Brain pericyte (primary cell): ENCODE data around the gene SPECC1.
A peak's percentile ranks its signal among the peaks of the same experiment; 100 is the strongest.
"Not testable (repeated sequence)": the region's sequence is repeated elsewhere in the genome, so short reads cannot be mapped to it uniquely, and the experiment has no call there.

Experiments
- DNase-seq: peaks from one replicate; pipeline ENCODE4 v3.0.0-alpha.2; 2012; ENCODE audit warnings: low read depth, low spot score

SPECC1 gene

DNA sequence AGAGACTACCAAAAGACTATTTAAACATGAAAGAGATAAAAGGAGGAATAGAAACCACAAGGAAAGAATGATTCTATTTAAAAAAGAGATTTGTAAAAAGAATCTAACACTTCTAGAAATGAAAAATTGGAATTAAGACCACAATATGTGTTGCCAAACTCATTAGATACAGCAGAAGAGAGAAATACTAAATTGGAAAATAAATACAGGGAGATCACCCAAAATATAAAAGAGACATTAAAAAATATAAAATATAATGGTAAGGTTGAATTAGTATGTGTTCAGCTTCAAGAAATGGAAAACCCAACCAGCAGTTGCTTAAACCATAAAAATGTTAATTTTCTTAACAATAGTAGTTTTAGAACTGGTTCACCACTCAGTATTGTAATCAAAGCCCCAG, 297.8 kb downstream of the SPECC1 start:
- DNase-seq, result no peak

DNA sequence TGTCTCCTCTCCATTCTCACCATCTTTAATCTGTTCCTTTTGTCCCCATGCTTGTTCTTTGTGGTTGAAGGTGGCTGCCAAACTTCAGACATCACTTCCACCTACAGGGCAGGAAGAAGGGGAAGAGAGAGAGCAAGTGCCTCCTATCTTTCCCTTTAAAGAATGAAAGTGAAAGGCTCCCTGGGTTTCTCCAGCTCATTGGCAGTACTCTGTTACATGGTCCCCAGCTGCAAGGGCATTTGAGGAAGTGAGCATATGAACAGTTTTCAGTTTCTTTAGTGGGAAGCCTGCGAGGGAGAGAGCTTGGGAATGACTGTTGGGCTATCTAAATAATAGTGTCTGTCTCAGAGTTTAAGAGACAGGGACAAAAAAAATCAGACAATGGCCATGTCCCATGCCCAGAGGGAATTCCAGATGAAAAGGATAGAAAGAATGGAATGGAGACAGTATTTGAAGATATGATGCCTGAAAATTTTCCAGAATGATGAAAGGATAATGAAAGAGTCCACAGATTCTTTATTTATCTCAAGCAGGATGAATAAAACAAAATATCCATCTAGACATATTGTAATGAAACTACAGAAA, 298.3 kb downstream of the SPECC1 start:
- DNase-seq, result no peak

DNA sequence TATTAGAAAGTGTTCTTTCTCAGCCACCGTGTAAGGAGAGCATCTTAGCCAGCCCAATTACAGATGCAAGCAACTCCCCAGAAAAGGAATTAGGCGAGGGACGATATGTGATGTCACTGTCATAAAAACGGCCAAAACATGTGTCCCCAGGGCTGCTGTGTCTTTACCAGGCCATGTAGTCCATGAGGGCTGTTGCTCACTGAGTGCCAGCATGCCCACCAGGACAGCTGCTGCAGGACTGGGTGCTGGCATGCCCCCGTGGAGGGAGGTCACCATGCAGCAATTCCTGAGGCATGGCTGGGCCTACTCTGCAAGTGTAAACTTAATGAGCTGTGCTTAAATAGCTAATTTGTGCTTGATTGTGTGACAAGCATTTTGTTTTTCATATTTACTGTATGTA, 301.3 kb downstream of the SPECC1 start:
- no peak for DNase-seq

DNA sequence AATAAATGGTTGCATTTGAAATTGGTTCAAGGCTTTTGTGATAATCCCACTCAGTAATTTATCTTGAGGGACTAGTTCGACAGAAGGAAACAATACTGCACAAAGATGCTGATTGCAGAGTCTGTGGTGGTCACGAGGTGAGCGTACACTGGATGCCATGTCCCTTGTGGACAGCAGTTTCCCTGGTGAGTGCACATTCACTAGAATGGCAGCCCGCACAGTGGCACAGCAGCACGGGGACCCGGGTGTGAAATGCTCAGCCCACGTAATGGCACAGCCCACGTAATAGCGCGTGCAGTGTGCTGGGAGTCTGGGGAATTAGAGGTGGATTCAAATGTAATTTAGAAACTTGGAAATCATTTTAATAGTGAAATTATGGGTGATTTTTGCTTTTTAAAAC, 304.1 kb downstream of the SPECC1 start:
- DNase-seq, result no peak

DNA sequence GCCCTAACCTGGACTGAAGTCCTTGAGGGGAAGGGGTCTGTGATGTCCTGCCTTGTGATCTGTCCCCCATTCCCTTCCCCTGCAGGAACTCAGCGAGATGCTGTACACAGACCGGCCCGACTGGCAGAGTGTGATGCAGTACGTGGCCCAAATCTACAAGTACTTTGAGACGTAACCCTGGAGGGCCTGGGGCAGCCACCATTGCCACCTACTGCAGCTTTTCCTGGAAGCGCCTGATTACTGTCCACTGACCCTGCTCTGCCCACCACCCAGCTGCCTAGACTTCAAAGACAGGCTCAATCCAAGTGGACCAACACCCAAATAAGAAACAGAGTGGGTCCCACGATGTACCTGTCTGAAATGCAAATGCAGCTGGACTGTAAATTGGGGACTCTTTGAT, 304.7 kb downstream of the SPECC1 start:
- DNase-seq, result no peak

DNA sequence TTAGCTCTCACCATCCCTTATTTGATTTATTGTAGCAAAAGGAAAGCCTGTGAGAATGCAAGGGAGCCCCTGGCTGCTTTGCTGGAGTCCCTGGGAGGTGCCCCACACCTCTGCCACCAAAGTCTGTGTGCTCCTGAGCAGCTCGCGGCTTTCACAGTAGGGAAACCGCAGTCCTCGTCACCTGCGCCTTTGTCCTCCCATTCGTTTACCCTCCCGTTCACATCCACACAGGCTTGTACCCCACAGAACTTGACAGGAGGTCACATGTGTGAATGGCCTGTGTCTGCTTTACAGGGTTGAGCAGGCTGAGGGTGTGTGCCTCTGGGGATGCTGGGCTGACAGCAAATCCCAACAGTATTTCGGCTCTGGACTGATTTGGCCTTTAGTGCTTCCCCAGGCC, 305.7 kb downstream of the SPECC1 start:
- no peak for DNase-seq

DNA sequence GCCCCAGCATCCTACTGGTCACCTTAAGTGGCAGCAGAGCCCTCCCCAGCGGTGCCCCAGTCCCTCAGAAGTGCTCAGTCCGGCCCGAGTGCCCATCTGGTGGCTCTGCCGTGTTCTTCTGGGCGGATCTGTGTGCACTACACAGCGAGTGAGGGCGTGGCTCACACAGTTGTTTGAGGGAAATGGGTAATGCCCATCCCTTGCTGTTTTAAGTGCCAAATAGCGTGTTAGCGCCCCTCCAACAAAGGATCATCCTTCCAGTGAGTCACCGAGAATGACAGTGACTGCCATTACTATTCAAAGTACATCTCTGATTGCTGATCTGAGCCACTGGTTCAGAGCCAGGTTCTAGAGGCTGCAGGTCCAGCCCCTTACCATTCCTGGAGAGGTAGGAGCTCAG, 306.2 kb downstream of the SPECC1 start:
- no peak for DNase-seq

DNA sequence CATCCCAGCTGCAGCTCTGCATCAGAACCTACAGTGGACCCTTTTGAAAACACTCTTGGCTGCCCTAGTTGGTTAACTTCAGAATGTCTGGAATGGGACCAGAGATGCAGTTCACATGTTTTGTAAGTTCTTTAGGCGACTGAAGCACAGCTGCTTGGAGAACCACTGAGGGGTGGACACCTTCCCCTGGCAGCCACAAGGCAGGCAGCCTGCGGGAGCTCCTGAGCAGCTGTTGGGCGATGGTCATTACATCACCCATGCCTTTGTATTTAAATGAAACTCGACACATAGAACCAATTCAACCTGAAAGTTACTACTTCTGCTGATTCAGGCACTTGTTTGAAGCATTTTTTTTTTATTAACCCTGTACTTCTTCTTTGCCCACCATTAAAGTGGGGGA, 306.7 kb downstream of the SPECC1 start:
- no peak for DNase-seq

DNA sequence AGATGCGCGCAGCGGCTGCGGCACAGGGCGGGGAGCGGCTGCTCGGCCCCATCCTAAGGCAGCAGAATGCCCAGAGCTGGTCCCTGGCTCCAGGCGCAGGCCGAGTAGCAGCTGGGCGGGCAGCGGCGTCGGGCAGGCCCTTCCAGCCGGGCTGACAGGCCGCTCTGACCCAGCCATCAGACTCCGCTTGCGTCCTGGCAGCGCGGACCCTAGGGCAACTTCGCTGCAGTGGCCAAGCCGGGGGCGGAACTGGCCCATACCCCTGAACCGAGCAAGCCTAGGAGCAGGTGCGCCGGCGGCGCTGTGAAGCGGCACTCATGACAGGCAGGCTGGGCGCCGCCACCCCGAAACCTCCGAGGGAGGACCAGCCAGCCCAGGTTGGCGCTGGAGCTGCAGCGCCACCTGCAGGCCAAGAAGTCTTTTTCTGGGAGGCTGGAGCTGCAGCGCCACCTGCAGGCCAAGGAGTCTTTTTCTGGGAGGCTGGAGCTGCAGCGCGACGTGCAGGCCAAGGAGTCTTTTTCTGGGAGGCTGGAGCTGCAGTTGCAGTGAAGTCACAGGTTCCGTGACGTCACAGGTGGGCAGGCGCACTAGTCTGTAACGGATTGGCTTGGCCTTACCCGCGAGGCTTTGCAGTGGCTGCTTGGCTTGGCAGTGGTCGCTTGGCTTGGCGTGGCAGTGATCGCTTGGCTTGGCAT, 311.5 kb downstream of the SPECC1 start:
- peak; percentile 11 for DNase-seq

DNA sequence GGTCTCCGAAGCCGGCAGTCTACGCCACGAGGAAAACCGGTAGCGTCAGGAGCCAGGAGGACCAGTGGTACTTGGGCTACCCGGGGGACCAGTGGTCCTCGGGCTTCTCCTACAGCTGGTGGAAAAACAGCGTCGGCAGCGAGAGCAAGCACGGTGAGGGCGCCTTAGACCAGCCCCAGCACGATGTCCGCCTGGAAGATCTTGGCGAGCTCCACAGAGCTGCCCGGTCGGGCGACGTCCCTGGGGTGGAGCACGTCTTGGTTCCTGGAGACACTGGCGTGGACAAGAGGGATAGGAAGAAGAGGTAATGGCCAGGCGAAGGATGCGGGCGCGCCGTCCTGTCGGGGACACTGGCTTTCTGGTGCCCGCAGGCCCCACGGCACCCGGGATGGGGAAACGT, 312.2 kb downstream of the SPECC1 start:
- not testable (repeated sequence) for DNase-seq

DNA sequence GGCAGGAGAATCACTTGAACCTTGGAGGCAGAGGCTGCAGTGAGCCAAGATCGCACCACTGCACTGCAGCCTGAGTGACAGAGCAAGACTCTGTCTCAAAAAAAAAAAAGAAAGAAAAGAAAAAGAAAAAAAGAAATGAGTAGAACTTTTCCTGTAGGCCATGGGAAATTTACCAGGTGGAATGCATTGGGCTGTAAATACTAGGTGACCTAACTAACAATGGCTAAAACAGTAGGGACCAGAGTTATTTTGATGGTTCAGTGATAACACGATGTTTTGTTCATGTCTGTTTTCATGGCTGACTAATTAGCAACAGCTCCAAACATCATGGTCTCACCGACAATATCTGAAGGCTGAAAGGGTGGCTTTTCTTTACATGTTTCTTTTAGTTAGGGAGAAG, 318.6 kb downstream of the SPECC1 start:
- DNase-seq, result not testable (repeated sequence)

DNA sequence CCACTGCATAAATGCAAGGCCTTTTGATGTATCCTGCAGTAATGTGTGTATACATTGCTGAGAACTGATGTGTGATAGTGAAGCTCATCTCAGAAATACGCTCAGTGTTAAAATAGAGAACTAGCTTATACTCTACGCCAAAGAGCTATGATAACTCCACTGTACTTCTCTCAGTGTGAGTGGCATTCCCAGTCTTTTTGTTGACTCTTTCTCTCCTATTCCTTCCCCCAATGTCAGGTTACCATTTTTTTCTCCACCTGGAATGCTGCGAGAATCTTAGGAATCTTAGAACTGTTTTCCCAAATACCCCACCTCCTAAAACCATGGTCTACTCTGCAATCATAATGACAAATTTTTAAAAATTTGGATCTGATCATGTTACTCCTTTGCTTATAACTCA, 342.2 kb downstream of the SPECC1 start:
- not testable (repeated sequence) for DNase-seq

DNA sequence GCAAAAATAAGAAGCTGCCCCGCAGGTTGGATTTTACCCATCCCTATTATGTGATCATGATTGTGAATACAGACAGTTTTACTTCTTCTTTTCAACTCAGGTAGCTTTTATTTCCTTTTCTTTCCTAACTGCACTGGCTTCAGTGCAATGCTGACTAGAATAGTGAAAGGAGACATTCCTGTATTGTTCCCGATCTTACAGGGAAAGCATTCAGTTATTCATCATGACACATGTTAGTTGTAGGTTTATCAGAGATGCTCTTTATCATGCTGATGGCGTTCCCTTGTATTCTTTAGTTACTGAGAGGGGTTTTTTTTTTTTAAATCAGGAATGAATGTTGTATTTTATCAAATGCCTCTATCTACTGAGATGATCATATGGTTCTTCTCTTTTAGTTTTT, 343.4 kb downstream of the SPECC1 start:
- DNase-seq, result not testable (repeated sequence)

DNA sequence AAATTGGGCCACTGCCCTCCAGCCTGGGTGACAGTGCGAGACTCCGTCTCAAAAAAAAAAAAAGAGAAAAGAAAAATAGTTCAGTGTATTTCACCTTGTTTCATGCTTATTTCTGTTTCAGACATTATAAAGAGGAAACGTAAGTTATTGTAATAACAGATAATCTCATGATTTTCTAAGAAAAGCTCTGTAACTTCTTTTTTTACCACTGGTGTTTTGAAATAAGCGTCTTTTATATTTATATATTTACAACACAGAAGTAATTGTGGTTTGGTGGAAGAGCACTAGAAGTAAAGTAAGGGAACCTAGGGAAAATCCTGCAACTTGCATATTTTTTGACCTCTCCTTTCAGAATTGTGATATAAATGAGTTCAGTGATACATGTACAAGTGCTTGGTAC, 354.7 kb downstream of the SPECC1 start:
- not testable (repeated sequence) for DNase-seq
